Urinary bladder (tissue), 4 donors: ENCODE results near the gene INPP5D. TPM values are rescaled to one million over a fixed set of nuclear protein-coding genes. Genes with fewer than 3 reads are reported as not detected.

Experiments used
- DNase-seq: peaks from one replicate; pipeline ENCODE4 v3.0.0-alpha.2; 2015; ENCODE audit errors: extremely low spot score
- H3K27ac ChIP-seq: one replicate; pipeline ENCODE4 v1.5.1; 2013; ENCODE audit warnings: low read depth, mild to moderate bottlenecking, moderate library complexity
- H3K36me3 ChIP-seq: one replicate; pipeline ENCODE4 v1.6.1; 2013; ENCODE audit warnings: mild to moderate bottlenecking, moderate library complexity; ENCODE audit not compliant: insufficient read depth
- H3K4me1 ChIP-seq: one replicate; pipeline ENCODE4 v1.6.1; 2013; ENCODE audit warnings: mild to moderate bottlenecking, moderate library complexity; ENCODE audit not compliant: insufficient read depth
- H3K4me3 ChIP-seq: one replicate; pipeline ENCODE4 v1.5.1; 2013; ENCODE audit warnings: low read depth, low read length
- WGBS: extraction: QIAGEN DNeasy Blood & Tissue Kit; methylation state at CpG from one replicate; pipeline ENCODE4 v1.1.7; 2013; 5-methylcytosine and 5-hydroxymethylcytosine counted together
- polyA plus RNA-seq: library from polyadenylated mRNA; stranded (reverse); fragments of 200-250 nt; gene quantifications from one replicate; pipeline ENCODE4 v1.2.3, GENCODE V29; 2013
- total RNA-seq: library from RNA; depleted of rRNA; stranded (reverse); fragments of >200 nt; gene quantifications from one replicate; pipeline ENCODE4 v1.2.3, GENCODE V29; 2014
- donor health status: healthy with polysubstance abuse.
- donor health status: healthy.

Gene INPP5D
- total and polyA plus RNA-seq, 2 donors, result 8.4 to 13.5 TPM

- no peak overlapping the region for H3K4me3 ChIP-seq
- H3K4me1 ChIP-seq, result no peaks in the 10 kb centered on the region
- no peak for DNase-seq
- no peaks in the 10 kb centered on the region for H3K36me3 ChIP-seq
- 93% methylated on average over 6 of the region's 6 CpGs for WGBS
- no peak overlapping the region for H3K27ac ChIP-seq
Observed at GRCh38 chr2:233218836-233219235, 158.7 kb downstream of the INPP5D start.

DNA sequence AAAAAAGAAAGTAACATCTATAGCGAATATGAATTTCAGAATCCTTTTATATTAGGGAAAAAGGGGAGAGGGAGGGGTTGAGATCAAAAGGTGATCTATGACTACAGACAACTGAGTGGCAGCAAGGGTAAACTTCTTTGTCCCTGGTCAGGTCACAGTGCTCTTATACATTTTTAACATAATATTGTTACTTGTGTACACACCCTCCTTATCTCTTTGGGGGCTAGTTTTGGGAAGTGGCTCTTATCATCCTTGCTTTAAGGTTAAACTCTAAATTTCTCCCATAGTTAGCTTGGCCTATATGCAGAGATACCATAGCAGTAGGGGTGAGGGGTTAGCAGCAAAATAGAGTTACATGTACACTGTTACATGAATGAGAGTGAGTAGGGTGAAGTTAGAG, 159.7 kb downstream of the INPP5D start:
- H3K4me3 ChIP-seq, result no peak overlapping the region
- no peaks in the 10 kb centered on the region for H3K36me3 ChIP-seq
- H3K4me1 ChIP-seq, result no peaks in the 10 kb centered on the region
- WGBS, result 100% methylated on average over 1 of the region's 1 CpG
- no peak for DNase-seq
- no peak overlapping the region for H3K27ac ChIP-seq

DNA sequence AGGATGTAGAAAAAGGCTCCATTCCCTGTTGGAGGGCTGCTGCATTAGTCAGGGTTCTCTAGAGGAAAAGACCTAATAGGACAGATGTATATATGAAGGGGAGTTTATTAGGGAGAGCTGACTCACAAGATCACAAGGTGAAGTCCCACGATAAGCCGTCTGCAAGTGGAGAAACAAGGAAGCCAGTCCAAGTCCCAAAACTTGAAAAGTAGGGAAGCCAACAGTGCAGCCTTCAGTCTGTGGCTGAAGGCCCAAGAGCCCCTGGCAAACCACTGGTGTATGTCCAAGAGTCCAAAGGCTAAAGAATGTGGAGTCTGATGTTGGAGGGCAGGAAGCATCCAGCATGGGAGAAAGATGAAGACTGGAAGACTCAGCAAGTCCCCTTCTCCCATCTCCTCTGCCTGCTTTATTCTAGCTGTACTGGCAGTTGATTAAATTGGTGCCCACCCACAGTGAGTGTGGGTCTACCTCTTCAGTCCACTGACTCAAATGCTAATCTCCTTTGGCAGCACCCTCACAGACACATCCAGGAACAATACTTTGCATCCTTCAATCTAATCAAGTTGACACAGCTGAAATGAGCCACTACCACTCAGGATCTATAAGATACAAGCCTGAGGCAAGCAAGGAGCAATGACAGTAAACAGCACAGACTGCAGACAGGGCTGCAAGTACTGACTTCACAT, 161.4 kb downstream of the INPP5D start:
- Histone ChIP-seq H3K4me3 (no peak overlapping the region), H3K36me3 (no peaks in the 10 kb centered on the region), H3K4me1 (no peaks in the 10 kb centered on the region), H3K27ac (no peak overlapping the region)
- 33% methylated on average over 2 of the region's 2 CpGs for WGBS
- DNase-seq, result no peak

DNA sequence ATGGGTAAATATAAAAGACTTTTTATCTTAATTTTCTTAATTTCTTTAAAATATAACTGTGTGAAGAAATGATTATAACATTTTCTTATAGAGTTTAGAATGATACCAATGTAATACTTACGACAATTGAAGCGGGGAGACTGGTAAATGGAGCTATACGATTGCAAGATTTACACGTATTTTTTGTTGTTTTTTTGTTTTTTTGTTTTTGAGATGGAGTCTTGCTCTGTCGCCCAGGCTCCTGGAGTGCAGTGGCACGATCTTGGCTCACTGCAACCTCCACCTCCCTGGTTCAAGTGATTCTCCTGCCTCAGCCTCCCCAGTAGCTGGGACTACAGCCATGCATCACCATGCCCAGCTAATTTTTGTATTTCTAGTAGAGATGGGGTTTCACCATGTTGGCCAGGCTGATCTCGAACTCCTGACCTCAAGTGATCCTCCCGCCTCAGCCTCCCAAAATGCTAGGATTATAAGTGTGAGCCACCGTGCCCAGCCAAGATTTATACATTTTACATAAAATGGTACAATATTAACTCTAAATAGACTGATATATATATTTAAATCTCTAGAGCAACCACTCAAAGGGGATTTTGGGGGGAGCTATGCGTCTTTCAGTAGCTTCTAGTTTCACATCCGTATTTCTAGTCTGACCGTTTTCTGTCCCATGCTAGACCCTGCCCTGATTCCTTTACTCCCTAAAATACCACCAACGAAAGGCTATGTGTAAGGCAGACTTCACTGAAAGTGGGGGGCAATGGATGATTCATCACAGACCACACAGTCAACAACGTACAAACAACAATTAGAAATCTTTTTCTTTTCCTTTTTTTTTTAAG, 163.1 kb downstream of the INPP5D start:
- Histone ChIP-seq H3K4me1 (no peaks in the 10 kb centered on the region), H3K36me3 (no peaks in the 10 kb centered on the region), H3K4me3 (no peak overlapping the region), H3K27ac (no peak overlapping the region)
- WGBS, result 86% methylated on average over 14 of the region's 14 CpGs
- no peak for DNase-seq

GRCh38 chr2:233225230-233226068, 165.3 kb downstream of the INPP5D start:
- WGBS, result 84% methylated on average over 5 of the region's 5 CpGs
- Histone ChIP-seq H3K27ac (no peak overlapping the region), H3K36me3 (no peaks in the 10 kb centered on the region), H3K4me1 (no peaks in the 10 kb centered on the region), H3K4me3 (no peak overlapping the region)
- DNase-seq, result no peak

DNA sequence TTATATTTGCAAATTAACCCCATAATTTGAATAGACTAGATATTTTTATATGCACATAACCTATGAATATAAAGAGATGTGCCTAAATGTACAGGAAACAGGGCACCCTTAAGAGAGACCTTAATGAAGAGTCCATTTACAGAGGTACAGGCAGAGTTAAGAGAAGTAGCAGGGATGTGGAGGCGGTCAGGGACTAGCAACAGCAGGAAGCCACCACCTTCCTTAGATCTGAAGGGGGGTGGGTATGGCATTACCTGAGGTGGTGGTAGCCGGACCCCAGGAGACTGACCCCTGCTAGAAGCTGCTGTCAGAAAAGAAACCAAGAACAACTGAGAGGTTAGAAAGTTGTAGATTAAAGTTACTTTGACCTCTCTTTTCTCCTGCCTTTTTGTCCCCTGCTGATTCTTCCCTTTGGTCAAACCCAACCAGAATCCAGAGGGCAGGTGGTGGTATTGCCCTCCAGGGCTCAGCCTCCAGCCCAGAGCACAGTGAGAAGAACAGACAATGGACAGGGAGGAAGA, 166.4 kb downstream of the INPP5D start:
- Histone ChIP-seq H3K4me3 (no peak overlapping the region), H3K36me3 (no peaks in the 10 kb centered on the region), H3K27ac (no peak overlapping the region), H3K4me1 (no peaks in the 10 kb centered on the region)
- 70% methylated on average over 2 of the region's 2 CpGs for WGBS
- DNase-seq, result no peak

GRCh38 chr2:233227346-233227978, 167.3 kb downstream of the INPP5D start:
- no peak overlapping the region for H3K27ac ChIP-seq
- no peaks in the 10 kb centered on the region for H3K36me3 ChIP-seq
- 73% methylated on average over 7 of the region's 7 CpGs for WGBS
- no peaks in the 10 kb centered on the region for H3K4me1 ChIP-seq
- no peak overlapping the region for H3K4me3 ChIP-seq
- no peak for DNase-seq

GRCh38 chr2:233228376-233228775, 168.2 kb downstream of the INPP5D start:
- no peak for DNase-seq
- WGBS, result 86% methylated on average over 3 of the region's 3 CpGs

DNA sequence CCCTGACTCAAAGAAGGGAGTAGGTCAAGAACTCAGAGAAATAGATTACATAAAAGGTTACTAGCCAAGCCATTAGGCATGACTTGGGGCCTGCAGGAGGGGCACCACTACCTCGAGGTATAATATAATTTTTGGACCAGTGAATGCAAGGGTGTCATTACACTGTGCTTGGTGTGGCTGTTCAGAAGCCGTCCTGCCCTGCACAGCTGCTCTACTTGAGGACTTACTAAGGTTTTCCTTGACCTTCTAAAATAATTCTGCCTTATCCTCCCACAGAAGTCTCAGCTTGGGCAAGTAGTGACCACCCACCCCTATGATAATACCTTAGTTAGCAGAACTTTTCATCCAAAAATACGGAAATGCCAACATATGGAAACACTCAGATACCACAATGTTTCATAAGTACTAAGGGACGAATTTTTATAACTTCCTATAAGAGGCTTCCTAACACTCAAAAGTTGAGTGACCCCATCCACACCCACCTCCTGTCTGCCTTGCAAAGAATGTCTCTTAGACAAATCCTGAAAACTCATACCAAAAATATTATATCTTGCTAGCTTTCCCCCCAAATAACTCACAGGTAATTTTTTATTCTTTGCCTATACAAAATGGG, 173.6 kb downstream of the INPP5D start:
- no peak for DNase-seq
- Histone ChIP-seq H3K4me1 (no peaks in the 10 kb centered on the region), H3K4me3 (no peak overlapping the region), H3K36me3 (no peaks in the 10 kb centered on the region), H3K27ac (no peak overlapping the region)
- 47% methylated on average over 4 of the region's 4 CpGs for WGBS

More at GRCh38 chr2:233228376-233228775, 168.2 kb downstream of the INPP5D start:
- no peaks in the 10 kb centered on the region for H3K4me1 ChIP-seq
- H3K36me3 ChIP-seq, result no peaks in the 10 kb centered on the region
- no peak overlapping the region for H3K4me3 ChIP-seq
- no peak overlapping the region for H3K27ac ChIP-seq

GRCh38 chr2:233234264-233234663, 174.1 kb downstream of the INPP5D start:
- no peak overlapping the region for H3K27ac ChIP-seq
- WGBS, result 64% methylated on average over 2 of the region's 2 CpGs
- no peaks in the 10 kb centered on the region for H3K36me3 ChIP-seq
- DNase-seq, result no peak
- no peaks in the 10 kb centered on the region for H3K4me1 ChIP-seq
- no peak overlapping the region for H3K4me3 ChIP-seq

- no peaks in the 10 kb centered on the region for H3K36me3 ChIP-seq
- H3K4me3 ChIP-seq, result no peak overlapping the region
- no peaks in the 10 kb centered on the region for H3K4me1 ChIP-seq
- 70% methylated on average over 3 of the region's 3 CpGs for WGBS
- DNase-seq, result no peak
- H3K27ac ChIP-seq, result no peak overlapping the region
Observed at GRCh38 chr2:233234996-233235395, 174.9 kb downstream of the INPP5D start.

GRCh38 chr2:233235977-233236376, 175.8 kb downstream of the INPP5D start:
- H3K36me3 ChIP-seq, result no peaks in the 10 kb centered on the region
- WGBS, result 68% methylated on average over 9 of the region's 9 CpGs
- DNase-seq, result no peak
- no peak overlapping the region for H3K4me3 ChIP-seq
- H3K4me1 ChIP-seq, result no peaks in the 10 kb centered on the region
- no peak overlapping the region for H3K27ac ChIP-seq
